ENCODE results near the gene AK2. TPM values are rescaled to one million over a fixed set of nuclear protein-coding genes. Genes with fewer than 3 reads are reported as not detected.

Gene AK2
- total RNA-seq (ENCODE audit: unreplicated experiment): 74.6 TPM
- long read RNA-seq, transcript AK2-201 (6 exons, 1,021 nt): major isoform, 16 of 35 reads
- long read RNA-seq, transcript AK2-202 (7 exons, 3,586 nt): minor isoform, 14 of 35 reads
- long read RNA-seq, partial matches to known transcripts: 1 of 35 reads
- long read RNA-seq, other reads (novel, unspliced or antisense): 0 of 35 reads

DNA sequence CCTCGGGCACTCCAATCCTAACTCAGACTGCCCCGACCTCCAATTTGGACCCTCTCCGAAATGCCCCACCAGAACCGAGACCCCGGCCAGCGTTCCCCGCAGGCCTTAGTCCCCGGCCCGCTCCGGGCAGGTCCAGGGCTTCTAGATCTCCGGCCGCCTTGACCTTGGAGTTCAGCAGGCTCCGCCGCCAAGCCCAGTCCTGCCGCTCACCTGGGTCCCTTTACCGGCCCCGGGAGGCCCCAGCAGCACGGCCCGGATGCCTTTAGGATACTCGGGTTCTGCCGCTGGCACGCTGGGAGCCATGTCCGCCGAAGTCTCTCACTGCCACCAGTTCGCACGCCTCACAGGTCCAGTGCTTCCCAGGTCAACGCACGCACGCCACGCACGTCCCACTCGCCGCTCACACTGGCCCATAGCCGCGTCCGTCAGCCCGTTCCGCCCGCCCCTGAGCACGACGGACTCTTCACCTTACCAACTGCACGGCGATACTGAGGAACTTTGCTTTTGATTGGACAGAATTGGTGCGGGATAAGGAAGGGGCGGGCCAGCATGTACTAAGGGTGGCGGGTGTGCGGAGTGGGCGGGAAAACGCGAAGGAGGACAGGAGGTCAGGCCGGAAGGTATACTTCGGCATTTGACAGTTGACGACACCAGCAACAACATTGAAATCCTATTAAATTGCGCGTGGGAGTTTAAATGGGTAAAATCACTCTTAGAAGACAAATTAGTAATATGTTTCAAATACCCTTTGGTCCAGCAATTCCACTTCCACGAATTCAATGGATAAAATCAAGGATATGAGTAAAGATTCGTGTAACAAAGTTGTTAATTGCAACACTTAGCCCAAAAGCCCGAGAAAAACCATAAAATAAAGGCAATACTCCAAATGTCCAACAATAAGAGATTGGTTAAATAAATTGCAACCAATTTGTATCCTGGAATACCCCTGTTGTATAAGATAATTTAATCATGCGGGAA lies at the start of gene AK2:
AK2 (minus strand) TSS at position 358 of the 978 bp plus-strand sequence; CDS start at position 303, 55 bp downstream.
- peak within 1 kb of the TSS; percentile 96 for H3K4me3 Mint-ChIP-seq (ENCODE audit: unreplicated experiment)
- DNase-seq (ENCODE audit: low spot score): peak; percentile 92
- H3K4me1 Mint-ChIP-seq (ENCODE audit: unreplicated experiment): peaks cover 11% of the 10 kb centered on the region
- peak within 1 kb of the TSS; percentile 8 for H3K27ac Mint-ChIP-seq (ENCODE audit: unreplicated experiment)
- H3K9me3 Mint-ChIP-seq (ENCODE audit: unreplicated experiment): no peaks in the 10 kb centered on the region
- no peaks in the 10 kb centered on the region for H3K36me3 Mint-ChIP-seq (ENCODE audit: low read depth, unreplicated experiment)
- TF ChIP-seq, protein P1, sequence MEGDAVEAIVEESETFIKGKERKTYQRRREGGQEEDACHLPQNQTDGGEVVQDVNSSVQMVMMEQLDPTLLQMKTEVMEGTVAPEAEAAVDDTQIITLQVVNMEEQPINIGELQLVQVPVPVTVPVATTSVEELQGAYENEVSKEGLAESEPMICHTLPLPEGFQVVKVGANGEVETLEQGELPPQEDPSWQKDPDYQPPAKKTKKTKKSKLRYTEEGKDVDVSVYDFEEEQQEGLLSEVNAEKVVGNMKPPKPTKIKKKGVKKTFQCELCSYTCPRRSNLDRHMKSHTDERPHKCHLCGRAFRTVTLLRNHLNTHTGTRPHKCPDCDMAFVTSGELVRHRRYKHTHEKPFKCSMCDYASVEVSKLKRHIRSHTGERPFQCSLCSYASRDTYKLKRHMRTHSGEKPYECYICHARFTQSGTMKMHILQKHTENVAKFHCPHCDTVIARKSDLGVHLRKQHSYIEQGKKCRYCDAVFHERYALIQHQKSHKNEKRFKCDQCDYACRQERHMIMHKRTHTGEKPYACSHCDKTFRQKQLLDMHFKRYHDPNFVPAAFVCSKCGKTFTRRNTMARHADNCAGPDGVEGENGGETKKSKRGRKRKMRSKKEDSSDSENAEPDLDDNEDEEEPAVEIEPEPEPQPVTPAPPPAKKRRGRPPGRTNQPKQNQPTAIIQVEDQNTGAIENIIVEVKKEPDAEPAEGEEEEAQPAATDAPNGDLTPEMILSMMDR (IDR thresholded peaks at IDR 0.05; ENCODE audit: unreplicated experiment): no peak
- H3K27me3 Mint-ChIP-seq (ENCODE audit: unreplicated experiment): peaks cover 5% of the 10 kb centered on the region

DNA sequence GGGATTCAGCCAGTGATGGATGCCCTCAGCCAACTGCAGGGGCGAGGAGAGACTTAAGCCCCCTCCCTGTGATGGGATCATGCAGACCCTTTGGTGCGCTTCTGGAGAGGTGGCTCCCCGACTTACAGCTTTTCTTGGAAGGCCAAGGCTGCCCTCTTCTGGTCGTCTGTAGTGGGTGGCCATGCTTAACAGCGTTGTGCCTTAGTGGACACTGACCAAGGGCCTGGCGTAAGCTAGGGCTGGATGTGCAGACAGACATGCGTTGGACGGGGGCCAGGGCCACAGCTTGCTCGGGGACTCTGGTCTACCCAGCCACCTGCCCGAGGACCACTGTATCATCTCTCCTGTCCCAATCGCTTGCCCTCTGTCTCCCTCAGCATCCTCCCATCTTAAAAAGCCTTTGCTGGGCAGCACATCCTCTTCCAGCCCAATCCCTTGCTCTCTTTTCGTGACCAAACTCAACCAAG lies 49.7 kb upstream of the AK2 start:
- H3K4me3 Mint-ChIP-seq (ENCODE audit: unreplicated experiment): no peak overlapping the region
- H3K27ac Mint-ChIP-seq (ENCODE audit: unreplicated experiment): no peak overlapping the region
- peaks cover 15% of the 10 kb centered on the region for H3K4me1 Mint-ChIP-seq (ENCODE audit: unreplicated experiment)
- no peaks in the 10 kb centered on the region for H3K9me3 Mint-ChIP-seq (ENCODE audit: unreplicated experiment)
- H3K27me3 Mint-ChIP-seq (ENCODE audit: unreplicated experiment): peaks cover 10% of the 10 kb centered on the region
- DNase-seq (ENCODE audit: low spot score): peak; percentile 74
- TF ChIP-seq, protein P1 (IDR thresholded peaks at IDR 0.05; ENCODE audit: unreplicated experiment): peak; percentile 57
- no peaks in the 10 kb centered on the region for H3K36me3 Mint-ChIP-seq (ENCODE audit: low read depth, unreplicated experiment)

DNA sequence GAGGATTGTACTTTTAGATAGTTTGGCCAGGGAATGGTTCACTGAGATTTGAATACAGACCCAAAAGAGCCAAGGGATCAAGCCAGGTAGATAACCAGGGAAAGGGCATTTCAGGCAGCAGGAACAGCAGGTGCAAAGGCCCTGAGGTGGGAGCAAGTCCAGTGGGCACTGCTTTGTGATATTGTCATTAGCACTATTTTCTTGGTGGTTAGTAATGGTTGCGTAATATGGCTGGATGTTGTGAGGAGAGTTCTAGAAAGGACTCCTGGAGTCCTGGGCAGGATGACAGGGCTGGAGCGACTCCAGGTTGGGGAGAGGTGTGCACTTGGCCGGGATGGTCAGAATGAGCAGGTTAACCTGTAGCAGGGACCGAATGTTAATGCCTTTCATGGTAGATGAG lies 48.6 kb upstream of the AK2 start:
- Mint-ChIP-seq H3K9me3 (ENCODE audit: unreplicated experiment) (no peaks in the 10 kb centered on the region), H3K4me3 (ENCODE audit: unreplicated experiment) (no peak overlapping the region)

DNA sequence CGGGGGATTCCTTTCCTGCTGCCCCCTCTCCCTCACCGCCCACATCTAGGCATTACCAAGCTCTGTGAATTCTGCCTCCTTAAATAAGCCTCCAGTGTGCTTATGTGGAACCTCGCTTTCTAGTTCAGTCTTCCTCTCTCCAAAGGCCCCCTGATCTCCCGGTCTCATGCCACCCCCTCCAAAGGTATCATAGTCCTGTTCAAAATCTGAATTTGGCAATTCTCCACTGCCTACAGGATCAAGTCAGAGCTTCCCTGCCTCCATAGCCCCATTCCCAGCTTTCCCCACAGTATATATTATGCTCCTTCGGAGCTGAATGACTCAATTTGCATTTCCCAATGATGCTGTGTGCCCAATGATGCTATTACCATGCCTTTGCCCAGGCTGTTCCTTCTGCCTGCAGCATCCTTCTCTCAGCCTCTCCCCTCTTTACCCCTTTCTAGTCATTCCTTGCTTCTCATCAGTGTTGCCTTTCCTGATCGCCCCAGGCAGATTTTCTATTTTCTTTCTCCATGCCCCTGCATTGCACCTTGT lies 46.0 kb upstream of the AK2 start:
- H3K27me3 Mint-ChIP-seq (ENCODE audit: unreplicated experiment): peaks cover 19% of the 10 kb centered on the region

More for the DNA sequence above, 48.6 kb upstream of the AK2 start:
- Mint-ChIP-seq H3K27ac (ENCODE audit: unreplicated experiment) (peak overlapping the region; percentile 40), H3K4me1 (ENCODE audit: unreplicated experiment) (peaks cover 20% of the 10 kb centered on the region), H3K27me3 (ENCODE audit: unreplicated experiment) (peaks cover 17% of the 10 kb centered on the region), H3K36me3 (ENCODE audit: low read depth, unreplicated experiment) (peaks cover 5% of the 10 kb centered on the region)
- TF ChIP-seq, protein P1 (IDR thresholded peaks at IDR 0.05; ENCODE audit: unreplicated experiment): no peak
- no peak for DNase-seq (ENCODE audit: low spot score)

More for the DNA sequence above, 46.0 kb upstream of the AK2 start:
- no peak for DNase-seq (ENCODE audit: low spot score)
- Mint-ChIP-seq H3K36me3 (ENCODE audit: low read depth, unreplicated experiment) (peaks cover 6% of the 10 kb centered on the region), H3K27ac (ENCODE audit: unreplicated experiment) (no peak overlapping the region), H3K4me3 (ENCODE audit: unreplicated experiment) (no peak overlapping the region), H3K4me1 (ENCODE audit: unreplicated experiment) (peaks cover 15% of the 10 kb centered on the region), H3K9me3 (ENCODE audit: unreplicated experiment) (no peaks in the 10 kb centered on the region)
- TF ChIP-seq, protein P1 (IDR thresholded peaks at IDR 0.05; ENCODE audit: unreplicated experiment): no peak

All from endothelial cell (in vitro differentiated cells).